Brain pericyte (primary cell): Measurements from ENCODE around the gene SRRM3.
"Not testable (repeated sequence)": the region's sequence is repeated elsewhere in the genome, so short reads cannot be mapped to it uniquely, and the experiment has no call there.

Experiments
- DNase-seq: peaks from one replicate; pipeline ENCODE4 v3.0.0-alpha.2; 2012; ENCODE audit warnings: low read depth, low spot score

Gene SRRM3

DNA sequence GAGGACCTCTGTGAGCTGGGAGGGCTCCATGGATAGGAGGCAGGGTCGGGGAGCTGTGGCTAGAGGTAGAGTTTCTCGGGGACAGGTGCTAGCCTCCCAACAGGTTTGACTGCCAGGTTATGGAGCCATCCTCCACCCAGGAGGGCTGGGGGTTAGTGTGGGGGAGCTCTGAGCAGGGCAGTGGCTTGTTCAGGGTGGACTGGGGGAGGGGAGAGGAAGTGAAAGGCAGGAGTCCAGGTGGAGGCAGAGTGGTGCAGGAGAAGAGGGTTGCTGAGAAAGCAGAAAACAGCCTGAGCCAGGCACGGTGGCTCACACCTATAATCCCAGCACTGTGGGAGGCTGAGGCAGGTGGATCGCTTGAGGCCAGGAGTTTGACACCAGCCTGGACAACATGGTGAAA is 60.2 kb downstream of the SRRM3 start:
- no peak for DNase-seq

DNA sequence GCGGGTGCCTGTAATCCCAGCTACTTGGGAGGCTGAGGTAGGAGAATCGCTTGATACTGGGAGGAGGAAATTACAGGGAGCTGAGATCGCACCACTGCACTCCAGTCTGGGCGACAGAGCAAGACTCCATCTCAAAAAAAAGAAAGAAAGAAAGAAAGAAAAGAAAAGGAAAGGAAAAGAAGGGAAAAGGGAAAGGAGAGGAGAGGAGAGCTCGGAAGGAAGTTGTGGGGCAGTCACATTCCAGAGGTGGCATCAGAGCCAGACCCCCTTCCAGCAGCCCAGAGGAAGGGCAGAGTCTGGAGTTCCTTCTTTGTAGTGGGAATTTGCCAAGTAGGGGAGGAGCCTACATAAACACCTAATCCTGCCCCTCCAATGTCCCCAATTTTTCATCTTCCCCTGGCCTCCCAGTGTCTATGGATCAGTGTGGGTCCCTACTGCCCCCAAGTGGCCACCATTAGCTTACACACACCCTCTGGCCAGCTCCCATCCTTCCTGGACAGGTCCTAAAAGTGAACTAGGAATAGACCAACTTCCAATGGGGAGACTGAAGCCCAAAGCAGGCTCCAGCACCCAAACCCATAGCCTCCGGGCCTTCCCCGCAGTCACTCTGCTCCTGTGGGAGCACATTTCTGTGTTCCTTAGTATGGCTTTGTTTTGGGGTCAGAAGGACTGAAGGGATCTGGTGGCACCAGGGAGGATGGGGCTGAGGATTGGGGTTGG is 61.1 kb downstream of the SRRM3 start:
- DNase-seq = no peak

DNA sequence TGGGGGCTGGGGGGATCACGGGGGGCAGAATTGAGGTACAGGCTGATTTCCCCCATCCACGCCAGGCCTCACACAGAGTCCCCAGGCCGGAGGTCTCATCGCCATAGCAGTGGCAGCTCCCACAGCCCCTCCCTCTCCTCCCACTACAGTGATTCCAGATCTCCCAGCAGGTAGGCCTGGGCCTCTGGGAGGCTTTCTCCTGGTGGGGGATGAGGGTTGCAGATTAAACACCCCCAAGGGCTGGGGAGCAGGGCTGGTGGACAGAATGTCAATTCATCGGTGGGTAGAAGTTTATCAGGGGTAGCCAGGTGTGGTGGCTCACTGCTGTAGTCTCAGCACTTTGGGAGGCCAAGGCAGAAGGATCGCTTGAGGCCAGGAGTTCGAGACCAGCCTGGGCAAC is 63.6 kb downstream of the SRRM3 start:
- DNase-seq = no peak

DNA sequence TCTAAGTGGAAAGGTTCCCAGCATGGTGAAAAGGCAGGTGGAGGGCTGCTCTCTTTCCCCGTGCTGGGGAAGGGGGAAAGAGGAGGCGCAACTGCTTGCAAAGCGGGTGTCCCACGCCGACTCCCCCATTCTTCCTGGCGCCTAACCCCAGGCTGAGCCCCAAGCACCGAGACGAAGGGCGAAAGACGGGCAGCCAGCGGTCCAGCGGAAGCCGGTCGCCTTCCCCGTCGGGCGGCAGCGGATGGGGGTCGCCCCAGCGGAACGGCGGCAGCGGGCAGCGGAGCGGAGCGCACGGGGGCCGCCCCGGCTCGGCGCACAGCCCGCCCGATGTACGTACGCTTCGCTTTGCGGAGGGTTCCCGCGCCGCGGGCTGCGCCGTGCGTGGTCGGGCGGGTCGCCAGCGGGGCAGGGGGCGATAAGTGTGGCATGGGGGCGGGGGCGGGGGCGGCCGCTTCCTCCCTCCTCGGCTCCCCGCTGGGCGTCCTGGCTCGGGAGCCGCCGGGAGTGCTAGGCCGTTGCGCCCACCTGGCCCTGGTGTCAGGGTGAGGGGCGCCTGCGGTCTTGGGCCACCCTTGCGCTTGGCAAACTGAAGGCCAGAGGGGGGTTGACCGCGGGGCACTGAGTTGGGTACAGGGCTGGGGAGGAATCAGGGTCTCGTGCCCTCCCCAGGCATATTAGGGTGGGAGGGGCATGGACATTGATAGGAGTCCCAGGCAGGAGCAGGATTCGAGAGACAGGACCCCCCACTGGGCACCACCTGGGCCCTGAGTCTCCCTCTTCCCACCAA is 65.6 kb downstream of the SRRM3 start:
- no peak for DNase-seq

DNA sequence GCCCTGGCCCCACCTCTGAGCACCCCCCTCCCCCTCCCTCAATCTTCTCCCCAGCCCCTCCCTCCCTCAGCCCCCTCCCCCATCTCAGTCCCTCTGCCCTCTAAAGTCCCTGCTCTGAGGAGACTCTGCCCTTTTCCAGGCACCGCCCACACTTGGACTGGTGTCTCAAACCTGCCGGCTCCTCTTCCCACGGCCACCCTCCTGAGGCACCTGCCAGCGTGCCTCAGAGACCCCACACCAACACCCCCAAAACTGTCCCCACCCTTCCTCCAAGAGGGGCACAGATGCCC is 66.1 kb downstream of the SRRM3 start:
- no peak for DNase-seq

DNA sequence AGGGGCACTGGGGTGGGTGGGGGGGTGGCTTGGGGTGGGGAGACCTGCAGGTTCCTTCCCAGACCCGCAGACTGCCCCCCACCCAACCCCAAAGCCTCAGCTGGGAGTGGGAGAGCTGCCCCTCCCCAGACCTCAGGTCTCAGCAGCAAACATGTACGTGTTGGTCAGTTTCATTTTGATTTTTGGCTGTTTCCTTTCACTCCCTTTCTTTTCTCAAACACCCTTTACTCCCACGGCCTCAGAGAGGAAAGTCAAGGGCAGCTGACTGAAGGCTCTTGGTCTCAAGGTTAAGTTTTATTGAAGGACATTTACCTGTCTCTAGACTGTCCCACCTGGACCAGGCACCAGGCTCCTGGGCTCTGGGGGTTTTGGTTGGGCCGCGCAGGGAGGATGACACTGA is 66.7 kb downstream of the SRRM3 start:
- DNase-seq = no peak

DNA sequence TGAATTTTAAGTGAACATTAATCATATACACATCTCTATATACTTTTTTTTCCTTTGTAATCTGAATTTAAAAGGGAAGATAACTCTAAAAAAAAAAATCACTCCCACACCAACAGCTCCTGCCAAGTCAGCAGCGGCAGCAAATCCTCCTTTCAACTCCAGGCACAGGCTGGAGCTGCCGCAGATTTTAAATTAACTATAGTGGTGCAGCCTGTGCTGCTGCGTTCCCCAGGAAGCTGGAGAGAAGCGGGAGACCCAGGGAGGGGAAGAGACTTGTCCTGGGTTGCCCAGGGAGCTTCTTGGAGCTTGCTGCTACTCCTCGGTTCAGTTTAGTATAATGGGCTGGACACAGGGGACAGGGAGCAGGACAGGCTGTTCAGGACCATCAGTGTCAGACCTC is 68.2 kb downstream of the SRRM3 start:
- no peak for DNase-seq

DNA sequence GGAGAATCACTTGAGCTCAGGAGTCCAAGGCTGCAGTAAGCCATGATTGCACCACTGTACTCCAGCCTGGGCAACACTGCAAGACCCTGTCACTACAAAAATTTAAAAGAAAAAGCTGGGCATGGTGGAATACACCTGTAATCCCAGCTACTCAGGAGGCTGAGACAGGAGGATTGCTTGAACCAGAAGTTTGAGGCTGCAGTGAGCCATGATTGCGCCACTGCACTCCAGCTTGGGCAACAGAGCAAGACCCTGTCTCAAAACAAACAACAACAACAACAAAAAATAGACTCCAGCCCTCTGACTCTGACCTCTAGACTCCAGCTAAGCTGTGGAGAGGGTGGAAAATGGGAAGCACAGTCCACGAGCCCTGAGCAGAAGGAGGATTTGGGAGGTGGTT is 69.7 kb downstream of the SRRM3 start:
- not testable (repeated sequence) for DNase-seq

DNA sequence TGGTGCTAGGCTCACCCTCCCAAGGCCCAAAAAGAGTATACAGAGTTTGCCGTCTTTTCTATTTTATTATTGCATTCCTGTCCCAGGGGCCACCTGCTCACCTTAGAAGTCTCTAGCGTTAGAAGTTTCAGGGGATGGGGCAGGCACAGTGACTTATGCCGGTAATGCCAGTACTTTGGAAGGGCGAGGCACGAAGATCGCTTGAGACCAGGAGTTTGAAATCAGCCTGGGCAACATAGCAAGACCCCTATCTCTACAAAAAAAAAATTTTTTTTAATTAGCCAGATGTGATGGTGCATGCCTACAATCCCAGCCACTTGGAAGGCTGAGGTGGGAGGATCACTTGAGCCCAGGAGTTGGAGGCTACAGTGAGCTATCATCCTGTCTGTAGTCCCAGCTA is 70.4 kb downstream of the SRRM3 start:
- no peak for DNase-seq

DNA sequence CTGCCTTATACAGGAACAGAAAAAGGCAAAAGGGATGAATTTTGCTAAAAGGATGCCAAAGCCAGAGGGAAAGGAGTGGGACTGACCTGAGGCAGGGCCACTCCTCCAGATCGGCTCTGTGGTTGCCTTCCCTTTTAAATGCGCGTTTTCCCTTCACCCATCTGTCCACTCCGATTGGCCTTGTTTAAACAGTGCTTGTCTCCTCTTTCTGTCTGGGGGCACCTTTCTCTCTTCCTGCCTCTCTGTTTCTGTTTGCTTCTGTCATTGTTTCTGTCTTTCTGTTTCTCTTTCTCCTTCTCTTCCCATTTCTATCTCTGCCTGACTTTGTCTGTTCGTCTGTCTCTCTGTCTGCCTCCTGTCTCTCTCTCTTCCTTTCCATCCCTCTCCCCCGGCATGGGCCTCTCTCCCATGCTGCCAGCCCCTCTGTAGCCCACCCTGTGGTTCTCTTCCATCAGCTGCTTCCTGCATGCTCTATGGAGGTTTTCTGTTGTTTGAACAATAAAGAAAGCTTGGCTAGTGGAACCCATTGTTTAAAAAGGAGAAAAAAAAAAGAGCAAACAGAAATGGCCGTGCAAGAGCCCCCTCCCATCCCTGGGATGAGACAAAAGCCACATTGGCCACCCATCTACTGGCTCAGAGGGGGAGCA is 71.3 kb downstream of the SRRM3 start:
- no peak for DNase-seq

DNA sequence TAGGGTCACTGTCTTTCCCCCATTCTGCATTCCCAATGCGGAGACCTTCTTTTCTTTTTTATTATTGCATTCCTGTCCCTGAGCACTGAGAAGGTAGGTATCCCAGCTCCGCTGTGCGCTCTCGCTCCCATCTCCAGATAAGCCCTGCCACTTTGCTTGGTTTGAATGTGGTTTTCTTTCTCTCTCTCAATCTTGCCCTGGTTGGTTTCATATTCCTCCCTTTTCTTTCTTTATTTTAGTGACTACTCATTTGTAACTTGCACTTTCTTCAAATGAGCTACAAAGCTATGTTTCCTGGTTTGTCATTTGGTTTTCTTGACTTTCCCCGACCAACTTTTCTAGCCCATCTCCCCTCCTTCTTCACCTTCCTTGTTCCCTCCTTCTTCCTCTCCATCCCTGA is 71.8 kb downstream of the SRRM3 start:
- DNase-seq = no peak

DNA sequence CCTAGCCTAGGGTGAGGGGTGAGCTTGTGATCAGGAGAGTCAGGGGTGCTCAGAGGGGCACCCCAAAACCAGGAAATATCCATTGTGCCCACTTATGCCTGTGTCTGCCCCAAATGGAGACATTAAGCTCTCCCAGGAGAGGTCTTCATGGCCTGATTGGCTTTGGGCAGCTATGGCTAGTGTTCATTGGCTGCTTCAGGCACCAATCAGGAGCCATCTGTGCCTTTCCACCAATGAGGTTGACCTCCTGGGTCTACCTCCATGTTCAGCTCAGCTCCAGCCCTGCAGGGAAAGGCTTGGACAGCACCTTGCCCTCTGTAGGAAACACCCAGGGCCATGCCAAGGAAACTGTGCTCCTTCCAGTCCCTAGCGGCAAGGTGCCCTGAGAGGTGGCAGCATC is 76.8 kb downstream of the SRRM3 start:
- DNase-seq = no peak

DNA sequence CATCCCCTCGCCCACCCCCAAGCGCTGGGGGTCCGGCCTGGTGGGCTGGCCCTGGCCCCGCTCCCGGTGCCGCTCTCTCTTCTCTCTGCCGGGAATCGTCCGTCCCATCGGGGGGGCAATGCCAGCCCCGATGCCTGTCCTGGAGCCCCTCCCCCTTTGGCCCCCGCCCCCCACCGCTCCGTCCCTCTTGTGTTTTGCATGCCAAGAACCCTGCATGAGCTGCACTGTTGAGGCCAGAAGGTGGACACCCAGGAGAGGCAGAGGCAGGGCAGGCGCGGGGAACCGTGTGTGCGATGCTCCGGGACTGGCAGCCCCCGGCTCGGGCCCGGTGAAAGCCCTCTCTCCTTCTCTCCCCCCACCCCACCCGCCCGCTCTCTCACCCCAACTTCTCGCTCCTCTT is 78.7 kb downstream of the SRRM3 start:
- DNase-seq = no peak

DNA sequence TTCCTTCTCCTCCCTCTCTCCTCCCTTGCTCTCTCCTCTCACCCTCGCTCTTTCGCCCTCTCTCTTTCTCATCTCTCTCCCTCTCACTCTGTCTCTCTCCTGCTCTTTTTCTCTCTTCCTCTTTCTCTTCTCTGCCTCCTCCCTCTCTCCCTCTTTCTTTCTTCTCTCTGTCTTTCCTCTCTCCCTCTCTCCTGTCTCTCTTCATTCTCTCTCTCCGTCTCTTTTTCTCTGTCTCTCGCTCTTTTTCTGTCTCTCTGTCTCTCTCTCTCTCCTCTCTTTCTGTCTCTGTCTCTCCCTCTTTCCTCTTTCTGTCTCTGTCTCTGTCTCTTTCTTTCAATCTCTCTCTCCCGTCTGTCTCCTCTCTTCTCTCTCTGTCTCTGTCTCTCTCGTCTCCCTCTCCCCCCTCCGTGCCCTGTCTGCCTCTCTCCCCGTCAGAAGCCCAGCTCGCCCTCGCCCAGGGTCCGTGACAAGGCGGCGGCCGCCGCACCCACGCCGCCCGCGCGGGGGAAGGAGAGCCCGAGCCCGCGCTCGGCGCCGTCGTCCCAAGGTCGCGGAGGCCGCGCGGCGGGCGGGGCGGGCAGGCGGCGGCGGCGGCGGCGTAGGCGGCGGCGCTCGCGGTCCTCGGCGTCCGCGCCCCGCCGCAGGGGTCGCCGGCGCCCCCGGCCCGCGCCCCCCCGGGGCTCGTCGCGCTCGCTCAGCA is 79.5 kb downstream of the SRRM3 start:
- DNase-seq = no peak

DNA sequence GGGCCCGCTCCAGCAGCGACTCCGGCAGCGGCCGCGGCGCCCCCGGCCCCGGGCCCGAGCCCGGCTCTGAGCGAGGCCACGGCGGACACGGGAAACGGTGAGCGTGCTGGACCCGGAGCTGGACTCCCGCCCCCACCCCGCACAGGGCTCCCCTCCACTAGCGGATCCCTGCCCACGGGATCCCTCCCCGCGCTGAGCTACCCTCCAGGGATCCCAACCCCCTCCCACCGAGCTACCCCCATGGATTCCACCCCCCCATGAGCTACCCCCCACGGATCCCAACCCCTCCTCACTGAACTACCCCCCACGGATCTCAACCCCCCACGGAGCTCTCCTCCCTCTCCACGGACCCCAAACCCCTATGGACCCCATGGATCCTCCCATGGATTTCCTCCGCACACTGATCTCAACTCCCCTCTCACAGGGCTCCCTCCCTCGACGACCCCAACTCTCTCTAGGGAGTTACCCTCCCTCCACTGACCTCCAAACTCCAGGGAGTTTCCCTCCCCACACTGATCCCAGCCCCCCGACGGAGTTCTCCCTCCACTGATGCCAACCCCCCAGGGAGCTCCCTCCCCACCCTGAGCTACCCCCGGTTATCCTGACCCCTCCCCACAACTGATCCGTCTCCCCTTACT is 80.1 kb downstream of the SRRM3 start:
- DNase-seq = no peak

DNA sequence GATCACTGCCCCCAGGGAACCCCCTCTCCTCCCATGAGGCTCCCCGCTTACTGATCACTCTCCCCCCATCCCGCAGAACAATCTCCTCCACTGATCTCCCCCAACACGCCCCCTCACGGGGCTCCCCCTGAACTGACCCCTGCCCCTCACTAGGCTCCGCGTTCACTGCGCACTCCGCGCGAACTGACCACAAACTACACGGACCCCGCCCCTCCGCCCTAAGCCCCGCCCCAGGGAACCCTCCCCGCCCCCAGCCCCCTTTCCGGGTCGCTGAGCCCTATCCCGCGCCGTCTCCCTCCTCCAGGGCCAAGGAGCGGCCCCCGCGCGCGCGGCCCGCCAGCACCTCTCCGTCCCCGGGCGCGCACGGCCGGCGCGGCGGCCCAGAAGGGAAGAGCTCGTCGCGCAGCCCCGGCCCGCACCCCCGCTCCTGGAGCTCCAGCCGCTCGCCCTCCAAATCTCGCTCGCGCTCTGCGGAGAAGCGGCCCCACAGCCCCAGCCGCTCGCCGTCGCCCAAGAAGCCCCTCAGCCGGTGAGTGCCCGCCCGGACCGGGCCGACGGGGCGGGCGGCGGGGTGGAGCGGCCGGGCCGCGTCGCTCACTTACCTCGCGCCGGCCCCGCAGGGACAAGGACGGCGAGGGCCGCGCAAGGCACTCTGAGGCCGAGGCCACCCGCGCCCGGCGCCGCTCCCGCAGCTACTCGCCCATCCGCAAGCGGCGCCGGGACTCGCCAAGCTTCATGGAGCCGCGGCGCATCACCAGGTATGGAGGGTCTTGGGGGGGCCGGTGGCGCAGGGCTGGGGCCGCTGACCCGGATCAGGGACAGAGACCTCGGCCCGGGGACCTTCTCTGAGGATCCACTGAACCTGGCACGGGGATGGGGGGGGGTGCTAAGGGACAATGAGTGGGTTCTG is 80.9 kb downstream of the SRRM3 start:
- no peak for DNase-seq

DNA sequence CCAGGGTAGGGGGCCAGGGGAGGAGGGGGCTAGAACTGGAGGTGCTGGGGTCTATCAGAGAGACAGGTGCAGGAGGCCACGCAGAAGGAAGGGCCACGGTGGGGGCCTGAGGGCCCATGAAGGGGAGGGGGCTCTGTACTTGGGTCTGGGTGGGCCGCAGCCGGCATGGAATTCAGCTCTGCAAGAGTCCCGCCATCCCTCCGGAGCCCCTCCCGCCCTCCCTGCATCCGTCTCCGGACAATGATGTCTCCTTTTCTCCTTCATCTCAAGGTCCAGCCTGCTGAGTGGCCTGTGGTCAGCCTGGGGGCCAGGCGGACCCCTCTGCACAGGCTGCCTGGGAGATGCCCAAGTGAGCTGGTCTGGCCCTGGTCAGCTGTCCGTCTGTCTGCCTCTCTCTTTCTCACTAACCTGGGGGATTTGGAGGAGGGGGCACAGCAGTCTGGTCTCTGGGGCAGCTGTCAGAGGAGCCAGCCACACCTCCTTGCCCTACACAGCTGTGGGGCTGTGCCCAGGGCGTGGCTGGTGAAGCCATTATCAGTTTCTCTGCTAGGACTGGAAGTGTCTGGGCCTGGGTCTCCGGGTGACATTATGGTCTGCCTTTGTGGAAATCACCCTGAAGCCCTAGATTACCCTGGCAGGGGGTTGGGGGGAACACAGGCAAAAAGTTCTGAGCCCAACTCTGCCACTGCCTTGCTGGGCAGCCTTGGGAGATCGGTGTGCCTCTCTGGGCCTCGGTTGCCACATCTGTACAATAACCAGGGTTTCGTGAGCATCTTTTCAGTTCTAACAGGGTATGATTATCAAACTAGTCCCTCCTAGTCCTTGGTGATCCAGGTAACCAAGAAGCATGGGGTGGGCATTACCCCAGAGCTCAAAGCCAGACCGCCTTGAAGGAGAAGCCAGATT is 81.8 kb downstream of the SRRM3 start:
- DNase-seq = no peak

DNA sequence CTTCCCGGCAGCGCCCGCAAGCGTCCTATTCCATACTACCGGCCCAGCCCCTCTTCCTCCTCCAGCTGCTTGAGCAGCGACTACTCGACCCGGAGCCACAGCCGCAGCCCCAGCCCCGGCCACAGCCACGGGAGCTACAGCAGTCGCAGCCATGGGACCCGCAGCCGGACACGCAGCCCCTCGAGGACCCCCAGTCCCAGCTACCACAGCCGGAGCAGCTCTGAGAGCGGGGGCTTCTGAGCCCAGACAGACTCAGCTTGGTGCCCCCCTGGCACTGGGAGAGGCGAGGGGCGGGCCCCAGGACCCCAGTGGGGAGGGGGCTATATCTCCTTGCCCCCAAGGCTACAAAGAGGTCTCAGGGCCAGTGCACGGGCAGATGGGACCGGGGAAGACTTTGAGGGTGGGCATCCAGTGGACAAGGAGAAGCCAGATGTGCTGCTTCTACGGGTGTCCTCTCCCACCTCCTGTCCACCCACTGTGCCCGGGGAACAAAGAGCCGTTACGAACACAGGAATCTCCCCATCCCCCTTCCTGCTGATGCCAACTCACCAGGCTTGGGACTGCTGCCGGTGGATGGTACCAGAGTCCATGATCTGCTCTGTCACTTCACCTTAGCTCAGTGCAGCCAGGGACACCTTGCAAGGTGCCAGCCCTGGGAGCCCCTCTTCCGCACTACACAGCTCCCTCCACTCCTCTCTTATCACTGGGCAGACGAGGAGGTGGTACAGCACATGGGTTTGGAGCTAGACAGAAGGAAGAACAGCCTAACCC is 84.1 kb downstream of the SRRM3 start:
- DNase-seq = no peak

DNA sequence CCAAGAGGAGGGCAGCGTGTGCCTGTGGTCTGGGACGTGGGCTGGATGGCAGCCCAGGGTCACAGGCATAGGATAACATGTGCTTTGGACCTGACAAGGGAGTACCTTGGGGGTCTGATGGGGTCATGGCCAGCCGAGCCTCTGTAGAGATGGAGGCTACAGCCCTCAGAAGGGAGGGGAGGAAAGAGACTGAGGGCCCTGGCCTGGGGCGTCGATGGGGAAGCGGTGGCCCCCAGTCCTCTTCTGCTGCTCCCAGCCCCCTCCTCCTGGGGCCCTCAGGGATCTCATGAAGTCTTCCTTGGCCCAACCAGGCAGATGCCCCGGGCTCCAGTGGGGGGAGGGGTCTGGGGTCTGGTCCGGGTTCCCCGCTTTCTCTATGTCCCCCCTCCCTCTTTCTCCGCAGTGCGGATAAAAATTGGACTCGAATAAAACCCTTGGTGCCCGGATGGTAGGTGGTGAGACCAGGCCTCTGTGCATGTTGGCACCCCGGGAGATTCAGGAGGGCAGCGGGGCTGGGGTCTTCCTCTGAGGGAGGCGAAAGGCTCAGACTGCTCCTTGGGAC is 85.2 kb downstream of the SRRM3 start:
- no peak for DNase-seq
